Glutamatergic neuron (in vitro differentiated cells): Measurements from ENCODE around the gene JCAD. TPM values are rescaled to one million over a fixed set of nuclear protein-coding genes. Genes with fewer than 3 reads are reported as not detected.

Experiments
- DNase-seq: peaks from one replicate; pipeline ENCODE4 v3.0.0; 2022
- H3K27ac Mint-ChIP-seq: one replicate; pipeline ENCODE4 v1.8.0; 2020; ENCODE audit warnings: mild to moderate bottlenecking, mixed read lengths, inconsistent platforms; ENCODE audit not compliant: unreplicated experiment
- H3K27me3 Mint-ChIP-seq: one replicate; pipeline ENCODE4 v1.8.0; 2020; ENCODE audit warnings: mild to moderate bottlenecking, moderate library complexity, mixed read lengths, inconsistent platforms; ENCODE audit not compliant: unreplicated experiment
- H3K36me3 Mint-ChIP-seq: one replicate; pipeline ENCODE4 v1.8.0; 2020; ENCODE audit warnings: mild to moderate bottlenecking, mixed read lengths, inconsistent platforms; ENCODE audit not compliant: unreplicated experiment
- H3K4me1 Mint-ChIP-seq: one replicate; pipeline ENCODE4 v1.8.0; 2020; ENCODE audit warnings: mild to moderate bottlenecking, low read depth, mixed read lengths, inconsistent platforms; ENCODE audit not compliant: unreplicated experiment
- H3K4me3 Mint-ChIP-seq: one replicate; pipeline ENCODE4 v1.8.0; 2020; ENCODE audit warnings: mild to moderate bottlenecking, mixed read lengths, inconsistent platforms; ENCODE audit not compliant: unreplicated experiment
- H3K9me3 Mint-ChIP-seq: one replicate; pipeline ENCODE4 v1.8.0; 2020; ENCODE audit warnings: mild to moderate bottlenecking, moderate library complexity, mixed read lengths, inconsistent platforms; ENCODE audit not compliant: unreplicated experiment
- CTCF ChIP-seq: fragments of 200-600 bp; sonication (generic); IDR thresholded peaks from one replicate; pipeline ENCODE4 v1.5.0; 2021; ENCODE audit not compliant: partially characterized antibody, unreplicated experiment
- total RNA-seq: library from RNA; stranded (reverse); fragmentation: NEBNext Ultra II Directional; extraction: Animal tissue kit (Norgen Biotek cat#: 25700); gene quantifications from one replicate; pipeline ENCODE4 v1.2.1, GENCODE V29; 2021; ENCODE audit not compliant: unreplicated experiment

The JCAD gene
- total RNA-seq, 1 donor from 2014 or later: 0.32 TPM

DNA sequence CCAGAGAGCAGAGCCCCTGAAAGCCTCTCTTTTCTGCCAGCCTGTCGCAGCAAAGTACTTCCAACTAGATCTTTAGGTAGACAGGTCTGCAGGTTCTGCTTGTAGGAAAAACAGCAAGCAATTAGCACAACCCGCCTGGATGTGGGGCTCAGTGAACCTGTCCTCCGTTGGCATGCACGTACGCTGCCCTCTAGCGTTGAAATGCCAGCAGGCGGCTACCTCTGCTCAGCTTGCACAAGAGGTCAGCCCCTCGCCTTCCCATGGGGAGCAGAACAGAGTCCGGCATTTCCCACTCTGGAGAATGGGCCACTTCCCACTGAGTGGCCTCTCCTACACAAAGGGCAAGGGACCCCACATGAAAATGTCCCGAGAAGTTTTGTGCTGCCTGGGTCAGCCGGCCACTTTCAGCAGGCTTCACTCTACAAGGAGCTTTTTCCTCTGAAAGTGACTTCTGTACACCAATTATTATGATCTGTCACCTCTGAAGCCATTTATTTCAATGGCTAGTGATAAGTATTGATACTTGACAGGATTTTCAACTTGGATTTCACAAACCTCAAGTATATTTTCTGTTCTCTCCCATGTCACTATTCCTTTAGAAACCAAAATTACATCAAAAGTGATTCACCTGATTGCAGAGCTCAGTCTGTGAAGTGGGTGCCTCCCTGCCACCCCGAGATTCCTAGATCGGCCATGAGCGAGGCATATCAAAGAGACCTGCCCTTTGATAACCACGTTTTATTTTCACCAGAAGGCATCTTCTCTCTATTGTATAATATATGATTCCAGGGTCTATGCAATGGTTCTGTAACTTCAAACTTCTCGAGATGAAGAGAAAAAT lies 56.7 kb downstream of the JCAD start:
- H3K4me1 Mint-ChIP-seq: no peaks in the 10 kb centered on the region
- no peaks in the 10 kb centered on the region for H3K36me3 Mint-ChIP-seq
- H3K27ac Mint-ChIP-seq: no peak overlapping the region
- peak; percentile 85 for DNase-seq
- peaks cover 2% of the 10 kb centered on the region for H3K9me3 Mint-ChIP-seq
- peaks cover 7% of the 10 kb centered on the region for H3K27me3 Mint-ChIP-seq
- peak; percentile 72 for TF ChIP-seq CTCF
- H3K4me3 Mint-ChIP-seq: no peak overlapping the region

GRCh38 chr10:30000802-30001571 lies 58.4 kb downstream of the JCAD start:
- H3K4me1 Mint-ChIP-seq: no peaks in the 10 kb centered on the region
- H3K9me3 Mint-ChIP-seq: peaks cover 2% of the 10 kb centered on the region
- TF ChIP-seq CTCF: no peak
- H3K27ac Mint-ChIP-seq: no peak overlapping the region
- no peaks in the 10 kb centered on the region for H3K36me3 Mint-ChIP-seq
- H3K27me3 Mint-ChIP-seq: peaks cover 7% of the 10 kb centered on the region
- DNase-seq: no peak
- H3K4me3 Mint-ChIP-seq: no peak overlapping the region

DNA sequence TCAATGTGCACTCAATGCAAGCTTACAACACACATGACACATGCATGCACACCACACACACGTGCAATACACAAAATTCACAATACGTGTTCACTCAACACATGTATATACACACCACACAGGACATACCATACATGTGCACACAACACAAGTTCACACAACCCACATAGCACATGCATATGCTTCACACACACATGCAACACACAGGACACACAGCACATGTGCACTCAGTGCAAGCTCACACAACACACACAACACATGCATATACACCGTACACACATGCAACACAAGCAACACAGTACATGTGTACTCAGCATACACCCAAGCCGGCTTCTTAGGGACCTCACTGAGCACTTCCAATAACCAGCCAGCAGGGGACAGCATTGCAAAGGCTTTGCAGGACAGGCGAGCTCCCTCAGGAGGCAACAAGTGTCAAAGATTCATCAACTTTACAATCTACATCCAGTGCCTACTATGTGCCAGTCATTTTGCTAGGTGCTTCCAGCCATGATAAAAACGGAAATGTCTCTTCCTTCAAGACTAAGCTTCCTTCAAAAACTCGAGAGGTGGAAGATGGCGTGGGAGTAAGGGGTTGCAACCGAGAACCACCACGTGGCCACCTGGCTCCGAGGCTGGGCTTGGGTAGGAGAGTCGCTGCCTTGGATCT lies 61.1 kb downstream of the JCAD start:
- peaks cover 2% of the 10 kb centered on the region for H3K9me3 Mint-ChIP-seq
- H3K27me3 Mint-ChIP-seq: peaks cover 4% of the 10 kb centered on the region

DNA sequence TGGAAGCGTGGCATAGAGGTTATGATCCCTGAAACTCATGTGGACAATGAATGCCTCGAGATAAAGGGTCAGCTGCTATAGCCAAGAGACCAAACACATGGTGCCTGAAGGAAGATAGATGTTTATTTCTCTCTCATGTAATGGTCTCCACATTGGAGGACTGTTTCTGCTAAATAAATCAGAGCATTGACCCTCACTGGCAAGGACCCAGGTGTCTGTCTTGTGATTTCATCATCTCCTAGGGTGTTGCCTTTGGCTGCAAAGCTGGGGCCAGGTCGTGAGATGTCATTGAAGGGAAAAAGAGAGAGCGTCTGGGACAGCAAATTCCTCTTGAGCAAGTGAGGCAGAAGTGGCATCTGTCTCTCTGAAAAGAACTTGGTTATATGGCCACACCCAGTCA lies 64.6 kb downstream of the JCAD start:
- Mint-ChIP-seq H3K36me3 (no peaks in the 10 kb centered on the region), H3K27me3 (peaks cover 2% of the 10 kb centered on the region), H3K4me1 (no peaks in the 10 kb centered on the region), H3K27ac (no peak overlapping the region), H3K4me3 (no peak overlapping the region), H3K9me3 (no peaks in the 10 kb centered on the region)
- TF ChIP-seq CTCF: no peak
- DNase-seq: no peak

More for the DNA sequence above, 61.1 kb downstream of the JCAD start:
- no peaks in the 10 kb centered on the region for H3K36me3 Mint-ChIP-seq
- no peak overlapping the region for H3K4me3 Mint-ChIP-seq
- peak; percentile 83 for DNase-seq
- peak; percentile 98 for TF ChIP-seq CTCF
- H3K27ac Mint-ChIP-seq: no peak overlapping the region
- H3K4me1 Mint-ChIP-seq: no peaks in the 10 kb centered on the region
